Stimulated activated CD8-positive, alpha-beta memory T cell treated with anti-CD3 and anti-CD28 coated beads, Interleukin-12 subunit alpha, Interleukin-12 subunit beta, amount 100 ng/mL, for 4 hours (primary cell): ENCODE data around the gene NAA50.

Source experiments
- DNase-seq: peaks from one replicate; pipeline ENCODE4 v3.0.0-alpha.2; 2020; ENCODE audit warnings: low read depth

The NAA50 gene

DNA sequence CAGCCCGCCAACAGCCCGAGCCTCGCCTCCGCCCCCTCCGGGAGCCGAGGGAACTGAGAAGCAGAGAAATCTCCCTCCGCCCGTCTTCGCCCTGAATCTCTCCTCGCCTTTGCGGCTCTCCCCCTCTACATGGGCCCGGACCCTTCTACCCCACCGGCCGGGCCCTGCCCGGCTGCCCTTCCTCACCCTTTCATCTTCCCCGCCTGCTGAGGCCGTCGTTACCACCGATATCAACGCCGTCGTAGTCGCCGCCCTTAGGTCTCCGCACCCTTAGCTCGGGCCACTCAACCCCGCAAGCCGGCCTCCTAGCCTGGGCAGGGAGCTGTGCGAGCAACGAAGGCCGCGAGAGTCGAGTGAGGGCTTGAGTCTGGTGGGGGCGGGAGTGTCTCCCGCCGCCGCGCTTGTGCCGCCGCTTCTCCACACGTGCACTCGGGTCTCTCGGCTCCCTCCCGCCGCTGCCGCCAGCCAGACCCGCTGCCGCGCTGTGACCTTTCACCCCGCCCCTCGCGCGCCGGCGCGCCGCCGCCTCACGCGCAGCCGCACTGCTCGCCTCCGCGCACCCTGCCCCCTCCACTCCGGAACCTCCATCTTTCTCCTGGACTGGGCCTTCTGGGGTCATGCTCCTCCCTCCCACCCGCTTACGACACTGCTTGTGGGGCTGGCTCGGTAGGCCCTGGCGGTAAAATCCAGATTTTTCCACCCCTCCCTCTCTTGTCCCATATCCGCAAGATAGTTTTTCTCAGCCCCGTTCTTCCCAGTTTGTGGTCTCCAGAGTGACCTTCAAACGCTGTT, at the start of gene NAA50:
NAA50 (minus strand) TSS at position 494 of the 792 bp plus-strand sequence; CDS start at position 194, 300 bp downstream.
- DNase-seq, result peak; percentile 93

DNA sequence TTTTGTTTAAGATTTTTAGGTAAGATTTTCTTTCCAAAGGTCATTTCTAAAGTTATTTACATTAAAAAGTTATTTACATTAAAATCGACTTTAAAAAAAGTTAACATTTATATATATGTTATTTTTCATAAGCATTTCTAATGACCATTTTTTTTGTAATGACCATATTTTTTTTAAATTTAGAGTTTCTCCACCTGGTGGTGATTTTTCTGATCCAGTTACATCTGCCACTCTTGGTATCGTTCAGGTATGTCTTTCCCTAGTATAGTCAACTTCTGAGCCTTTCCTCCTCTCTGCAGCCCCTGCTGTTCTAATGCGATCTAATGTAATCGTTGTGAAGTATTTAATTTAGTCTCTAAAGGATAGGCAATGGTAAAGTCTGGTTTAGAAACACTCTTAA, 49.6 kb upstream of the NAA50 start:
- DNase-seq, result no peak

DNA sequence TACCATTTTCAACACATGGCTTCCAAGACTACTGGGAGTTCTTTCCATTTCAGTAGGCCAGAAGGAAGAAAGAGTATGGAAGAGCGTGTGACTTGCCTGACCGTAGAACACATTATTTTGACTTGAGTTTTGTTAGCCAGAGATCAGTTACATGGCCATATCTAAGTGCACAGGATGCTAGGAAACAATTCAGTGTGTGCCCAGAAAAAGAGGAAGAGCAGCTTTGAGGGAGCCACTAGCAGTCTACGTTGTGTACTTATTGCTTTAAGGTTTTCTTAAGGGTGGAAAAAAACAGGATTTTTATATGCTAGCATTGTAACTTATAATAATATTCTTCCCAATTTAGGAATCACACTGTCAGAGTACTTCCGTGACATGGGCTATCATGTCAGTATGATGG, 48.5 kb upstream of the NAA50 start:
- DNase-seq, result no peak

DNA sequence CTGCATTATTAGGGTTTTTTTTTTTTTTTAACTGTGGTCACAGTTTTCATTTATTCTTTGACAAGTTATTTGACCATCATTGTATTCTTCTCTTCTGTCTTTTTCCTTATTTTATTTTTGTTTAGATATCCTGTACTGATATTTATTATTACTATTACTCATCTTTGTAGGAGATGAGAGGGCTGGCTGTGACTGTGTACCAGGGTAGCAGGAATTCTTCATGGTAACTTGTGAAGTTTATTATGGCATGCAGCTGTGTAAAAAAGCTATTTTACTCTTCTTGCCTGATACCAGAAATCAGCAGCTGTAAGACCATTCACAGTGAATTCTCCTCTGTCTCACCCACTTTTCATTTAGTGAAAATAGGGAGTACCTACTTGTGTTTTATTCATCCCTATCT, 45.3 kb upstream of the NAA50 start:
- DNase-seq, result no peak

DNA sequence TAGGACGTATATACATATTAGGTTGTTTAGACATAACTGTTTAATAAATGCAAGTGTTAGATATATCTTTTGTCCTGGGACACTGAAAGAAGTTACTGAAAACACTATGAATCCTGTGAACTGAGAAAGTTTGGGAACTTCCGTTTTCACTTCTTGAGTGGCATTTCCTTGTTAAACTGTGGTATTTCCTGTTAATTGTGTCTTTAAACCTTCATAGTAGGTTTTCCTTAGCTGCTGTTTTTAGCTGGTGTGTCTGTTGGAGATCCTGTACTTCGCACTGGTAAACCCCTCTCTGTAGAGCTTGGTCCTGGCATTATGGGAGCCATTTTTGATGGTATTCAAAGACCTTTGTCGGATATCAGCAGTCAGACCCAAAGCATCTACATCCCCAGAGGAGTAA, 37.9 kb upstream of the NAA50 start:
- DNase-seq, result no peak

DNA sequence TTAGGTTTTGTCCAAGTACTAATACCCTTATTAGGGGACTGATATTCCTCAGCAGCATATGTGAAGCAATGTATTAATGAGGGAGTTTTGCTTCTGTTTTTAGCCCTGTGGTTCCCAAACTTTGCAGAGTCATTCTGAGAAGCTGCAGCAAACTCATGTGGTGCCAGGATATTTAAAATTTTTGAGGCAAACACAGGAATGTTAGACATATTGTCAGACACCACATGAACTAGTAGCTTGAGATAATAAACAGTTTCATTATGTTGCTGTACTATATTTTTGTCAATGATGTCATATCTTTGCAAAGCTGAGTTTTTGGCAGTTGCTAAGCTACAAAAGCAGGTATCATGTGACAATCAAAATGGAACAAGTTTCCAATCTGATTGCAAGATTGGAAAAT, 37.4 kb upstream of the NAA50 start:
- no peak for DNase-seq

DNA sequence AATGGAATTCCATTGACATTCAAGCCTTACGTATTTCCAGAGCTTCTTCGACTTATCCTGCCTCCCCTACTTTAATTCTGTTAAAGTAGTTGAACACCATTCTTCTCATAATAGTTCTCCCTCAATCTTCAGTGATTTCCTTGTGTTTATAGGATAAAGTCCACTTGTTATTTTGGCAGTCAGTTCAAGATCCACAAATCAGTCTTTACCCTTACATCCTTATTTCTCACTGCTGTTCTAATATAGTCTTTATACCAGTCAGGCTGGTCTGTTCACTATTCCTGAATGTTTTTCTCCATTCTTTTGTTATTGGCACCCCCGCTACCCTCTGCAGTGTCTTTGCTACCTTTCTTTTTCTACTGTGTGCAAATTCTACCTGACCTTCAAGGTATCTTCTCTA, 30.5 kb upstream of the NAA50 start:
- no peak for DNase-seq

DNA sequence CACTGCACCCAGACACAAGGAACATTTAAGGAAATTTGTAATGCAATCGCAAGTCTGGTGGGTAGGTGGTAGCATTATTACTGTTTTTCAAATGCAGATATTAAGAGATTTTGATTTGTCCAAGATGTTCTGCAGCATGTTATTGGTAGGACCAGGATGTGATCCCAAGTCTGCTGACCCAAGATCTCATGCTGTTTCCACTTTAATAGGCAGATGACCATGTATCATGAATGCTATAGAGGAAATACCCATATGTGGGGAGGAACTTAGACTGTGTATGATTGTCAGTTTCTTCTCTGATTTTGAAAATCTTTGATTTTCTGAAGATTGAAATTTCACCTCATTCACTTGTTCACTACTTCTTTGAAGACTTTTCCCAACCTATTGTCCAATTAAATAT, 29.5 kb upstream of the NAA50 start:
- DNase-seq, result no peak

DNA sequence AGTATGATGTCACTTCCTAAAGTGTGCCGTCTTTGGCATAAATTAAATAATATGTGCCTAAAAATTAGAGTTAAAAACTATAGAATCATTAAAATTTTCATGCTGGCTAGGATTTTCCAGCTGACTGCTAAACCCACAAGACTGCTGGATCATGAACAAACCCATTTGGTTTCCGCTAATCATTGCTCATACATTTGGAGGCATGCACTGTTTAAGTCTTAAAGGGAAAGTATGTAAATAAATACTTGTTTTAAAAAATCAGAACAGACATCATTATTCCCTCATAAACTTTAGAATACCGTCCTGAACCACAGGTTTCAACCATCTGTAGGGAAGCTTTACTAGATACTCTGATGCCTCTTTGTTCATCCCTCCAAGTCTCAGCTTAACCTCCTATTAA, 27.3 kb upstream of the NAA50 start:
- no peak for DNase-seq

DNA sequence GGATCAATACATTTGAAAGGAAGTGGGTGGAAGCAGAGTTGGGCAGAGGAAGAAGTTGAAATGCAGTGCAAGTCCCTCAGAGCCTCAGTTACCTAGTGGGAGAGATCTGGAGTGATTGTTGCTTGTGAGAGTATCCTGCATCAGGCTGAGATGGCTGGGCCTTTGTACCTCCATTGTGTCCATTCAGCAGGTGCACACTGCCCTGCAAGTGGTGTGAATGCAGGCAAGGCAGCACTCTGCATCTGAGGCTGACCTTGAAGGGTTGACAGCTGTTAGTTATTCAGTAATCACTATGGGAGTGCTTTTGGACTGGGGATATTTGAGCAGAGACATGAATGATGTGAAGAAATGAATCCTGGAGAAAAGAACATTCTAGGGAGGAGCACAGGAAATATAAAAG, 25.9 kb upstream of the NAA50 start:
- DNase-seq, result no peak

DNA sequence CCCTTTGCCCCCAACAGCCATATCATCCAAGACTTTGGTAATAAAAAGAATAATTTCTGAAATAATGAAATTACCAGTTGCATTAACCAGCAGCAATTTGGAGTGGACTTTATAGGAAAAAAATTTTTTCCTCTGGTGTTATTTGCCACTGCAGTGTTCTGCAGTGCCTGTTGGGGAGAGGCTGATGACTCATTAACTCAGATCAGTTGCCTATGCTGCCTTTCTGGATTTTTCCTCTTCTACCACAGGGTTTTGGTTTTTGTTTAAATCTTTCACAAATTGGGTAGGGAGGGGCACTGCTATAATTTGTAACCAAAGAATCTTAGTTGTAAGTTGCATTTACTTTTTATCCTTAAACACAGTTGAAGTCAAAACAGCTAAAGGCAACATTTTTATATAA, 23.5 kb upstream of the NAA50 start:
- DNase-seq, result no peak

DNA sequence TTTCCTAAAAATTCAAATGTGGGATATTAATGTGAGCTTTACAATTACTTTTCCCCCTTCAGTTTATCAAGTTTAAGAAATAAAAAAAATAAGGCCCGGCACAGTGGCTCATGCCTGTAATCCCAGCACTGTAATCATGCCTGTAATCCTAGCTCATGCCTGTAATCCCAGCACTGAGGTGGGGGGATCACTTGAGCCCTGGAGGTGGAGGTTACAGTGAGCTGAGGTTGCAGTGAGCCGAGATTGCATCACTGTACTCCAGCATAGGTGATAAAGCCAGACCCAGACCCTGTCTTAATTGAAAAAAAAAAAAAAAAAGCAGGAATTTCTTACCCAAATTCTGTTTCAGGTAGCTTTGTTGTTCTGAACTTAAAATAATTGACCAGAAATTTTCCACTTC, 18.6 kb upstream of the NAA50 start:
- DNase-seq, result no peak

DNA sequence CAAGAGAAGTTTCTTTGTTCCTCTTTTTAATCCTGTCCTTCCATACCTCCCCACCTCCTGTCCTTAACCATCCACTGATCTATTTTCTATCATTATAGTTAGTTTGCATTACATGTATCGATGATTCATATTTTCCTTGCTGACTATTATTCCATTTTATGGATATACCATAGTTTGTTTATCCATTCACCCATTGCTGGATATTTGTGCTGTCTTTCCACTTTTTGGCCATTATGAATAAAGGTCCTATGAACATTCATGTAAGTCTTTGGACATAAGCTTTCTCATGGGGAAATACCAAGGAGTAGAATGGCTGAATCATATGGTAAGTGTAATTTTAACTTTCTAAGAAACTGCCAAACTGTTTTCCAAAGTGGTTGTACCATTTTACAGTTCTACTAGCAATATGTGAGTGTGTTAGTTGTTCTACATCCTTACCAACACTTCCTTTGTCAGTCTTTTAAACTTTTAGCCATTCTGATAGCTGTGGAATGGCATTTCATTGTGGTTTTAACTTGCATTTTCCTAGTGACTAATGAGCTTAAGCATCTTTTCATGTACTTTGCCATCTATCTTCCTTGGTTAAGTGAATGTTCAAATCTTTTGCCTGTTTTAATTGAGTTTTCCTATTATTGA, 12.5 kb upstream of the NAA50 start:
- no peak for DNase-seq

DNA sequence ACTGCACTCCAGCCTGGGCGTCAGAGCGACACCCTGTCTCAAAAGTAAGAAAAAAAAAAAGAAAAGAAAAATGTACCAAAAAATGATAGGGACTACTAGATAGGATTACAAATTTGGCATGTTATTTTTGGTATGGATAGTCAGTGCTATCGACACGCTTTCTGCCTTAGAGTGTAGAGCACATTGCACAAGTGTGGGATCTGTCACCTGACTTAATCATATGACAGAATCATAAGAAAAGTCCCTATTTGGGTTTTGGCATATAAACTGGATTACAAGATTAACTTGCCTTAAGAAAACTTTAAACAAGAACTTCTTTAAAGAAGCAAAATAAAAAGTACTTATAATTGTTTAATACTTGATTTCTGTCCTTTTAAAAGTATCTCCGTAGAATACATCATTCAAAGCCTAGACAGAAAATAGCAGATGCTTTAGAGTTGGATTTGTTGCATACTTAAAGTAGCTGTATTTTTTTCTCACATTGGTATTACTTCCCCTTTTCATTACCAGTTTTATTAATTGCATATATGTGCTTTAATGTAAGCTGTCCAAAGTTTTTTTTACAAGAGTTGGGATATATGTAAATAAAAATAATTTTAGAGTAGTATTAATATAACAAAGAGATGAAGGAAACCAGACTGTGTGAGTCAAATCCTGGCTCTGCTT, 8.6 kb upstream of the NAA50 start:
- DNase-seq, result no peak

DNA sequence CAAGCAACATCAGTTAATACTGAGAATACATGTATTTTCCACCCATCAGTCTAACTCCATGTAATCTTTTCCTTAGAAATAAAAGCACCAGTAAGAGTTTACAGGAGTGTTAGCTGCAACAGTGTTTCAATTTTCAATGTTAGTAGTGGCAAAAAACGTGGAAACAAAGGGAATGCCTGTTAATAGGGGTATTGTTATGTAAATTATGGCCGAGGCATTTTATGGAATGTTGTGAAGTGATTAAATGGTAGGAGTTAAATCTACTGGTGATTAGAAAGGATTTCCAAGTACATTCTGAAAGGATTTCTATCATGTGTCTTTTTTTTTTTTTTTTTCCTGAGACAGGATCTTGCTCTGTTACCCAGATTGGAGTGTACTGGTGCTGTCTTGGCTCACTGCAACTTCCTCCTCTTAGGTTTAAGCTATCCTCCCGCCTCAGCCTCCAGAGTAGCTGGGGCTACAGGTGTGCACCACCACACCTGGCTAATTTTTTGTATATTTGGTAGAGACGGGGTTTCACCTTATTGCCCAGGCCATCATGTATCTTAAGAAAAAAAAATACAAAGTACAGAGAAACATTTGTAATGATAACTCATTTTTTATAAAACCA, 7.4 kb upstream of the NAA50 start:
- no peak for DNase-seq

DNA sequence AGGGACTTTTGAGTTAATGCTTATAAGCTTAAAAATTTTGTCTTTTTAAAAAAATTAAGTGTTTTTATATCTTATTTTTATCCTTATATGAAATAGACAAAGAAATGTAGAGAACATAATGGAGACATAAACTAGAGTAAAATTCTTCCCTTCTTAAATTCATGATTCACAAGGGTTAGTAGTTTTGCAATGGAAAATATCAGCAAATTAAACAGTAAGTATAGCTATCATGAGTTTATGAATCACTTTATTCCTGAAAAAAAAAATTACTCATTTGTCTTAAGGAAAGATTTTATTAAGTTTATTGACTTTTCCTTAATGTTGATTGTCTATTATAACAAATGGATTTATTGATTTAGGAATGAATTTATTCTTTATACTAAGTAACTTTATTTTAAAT, 5.1 kb upstream of the NAA50 start:
- no peak for DNase-seq

DNA sequence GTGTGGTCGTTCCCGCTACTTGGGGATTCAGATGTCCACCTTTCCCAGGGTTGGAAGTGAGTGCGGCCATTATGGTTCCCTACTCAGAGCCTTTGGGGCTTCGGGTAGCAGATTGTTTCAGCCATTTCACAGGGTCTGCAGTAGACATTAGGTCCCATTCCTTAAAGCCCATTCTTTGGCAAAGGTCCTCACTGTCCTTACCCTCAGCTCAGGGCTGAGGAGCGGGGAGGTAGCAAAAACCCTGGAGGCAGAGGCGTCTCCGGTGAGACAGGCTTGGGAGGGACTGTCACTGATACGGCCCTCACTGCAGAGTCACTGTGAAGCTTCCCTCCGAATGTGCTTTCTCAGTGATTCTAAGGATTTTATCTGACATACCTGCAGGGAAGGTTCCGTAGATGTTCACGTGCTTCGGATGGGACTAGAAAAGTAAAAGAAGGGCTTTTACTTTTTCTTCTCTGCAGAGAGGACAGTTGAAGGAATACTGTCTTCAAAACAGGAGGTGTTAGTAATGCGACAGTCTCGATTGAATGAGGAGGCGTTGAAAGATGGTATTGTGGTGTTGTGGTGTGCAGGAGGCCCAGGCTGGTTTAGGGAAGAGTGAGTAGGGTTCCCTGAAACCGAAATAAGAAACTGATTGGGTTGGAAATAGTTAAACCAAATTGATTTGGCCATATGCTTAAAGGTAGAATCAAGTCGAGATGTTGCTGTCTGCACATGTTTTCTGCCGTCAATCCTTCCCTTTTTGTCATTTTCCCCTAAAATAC, 1.4 kb upstream of the NAA50 start:
- DNase-seq, result no peak

DNA sequence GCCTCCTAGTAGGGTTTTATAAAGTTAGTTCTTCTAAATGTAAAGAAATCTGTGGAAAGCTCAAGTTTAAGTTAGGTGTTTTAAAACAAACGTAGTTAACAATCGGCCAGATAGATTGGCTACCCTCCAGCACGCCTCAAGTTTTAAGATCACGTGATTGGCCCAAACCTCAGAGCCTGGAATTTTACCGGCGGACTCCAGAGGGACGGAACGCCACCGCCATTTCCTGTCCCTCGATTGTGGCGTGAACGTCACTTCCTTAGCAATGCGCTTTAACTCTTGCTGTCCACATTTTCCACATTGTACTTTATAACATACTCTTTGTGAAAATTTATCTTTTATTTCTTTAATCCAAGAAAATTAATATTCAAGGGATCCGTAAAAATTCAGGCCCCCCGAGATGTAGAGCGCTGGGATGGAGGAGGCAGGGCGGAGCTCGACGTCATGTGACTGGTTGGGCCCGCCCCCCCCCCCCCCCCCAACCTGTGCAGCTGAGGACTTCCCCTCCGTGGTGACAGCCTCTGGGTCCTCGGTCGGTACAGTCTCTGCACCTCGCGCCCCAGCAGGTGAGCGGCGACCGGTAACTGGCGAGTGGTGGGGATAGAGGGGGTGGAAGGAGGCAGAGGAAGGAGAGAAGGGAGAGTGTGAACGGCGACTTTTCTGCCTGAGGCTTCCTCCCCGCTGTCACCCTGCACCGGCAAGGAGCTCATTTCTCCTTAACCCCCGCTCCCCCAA, 666 bp upstream of the NAA50 start, which contains the start of gene ATP6V1A:
ATP6V1A (plus strand) TSS at position 488 of the 735 bp plus-strand sequence. CDS start 31,719 bp downstream, outside the sequence.
- DNase-seq, result peak; percentile 65

DNA sequence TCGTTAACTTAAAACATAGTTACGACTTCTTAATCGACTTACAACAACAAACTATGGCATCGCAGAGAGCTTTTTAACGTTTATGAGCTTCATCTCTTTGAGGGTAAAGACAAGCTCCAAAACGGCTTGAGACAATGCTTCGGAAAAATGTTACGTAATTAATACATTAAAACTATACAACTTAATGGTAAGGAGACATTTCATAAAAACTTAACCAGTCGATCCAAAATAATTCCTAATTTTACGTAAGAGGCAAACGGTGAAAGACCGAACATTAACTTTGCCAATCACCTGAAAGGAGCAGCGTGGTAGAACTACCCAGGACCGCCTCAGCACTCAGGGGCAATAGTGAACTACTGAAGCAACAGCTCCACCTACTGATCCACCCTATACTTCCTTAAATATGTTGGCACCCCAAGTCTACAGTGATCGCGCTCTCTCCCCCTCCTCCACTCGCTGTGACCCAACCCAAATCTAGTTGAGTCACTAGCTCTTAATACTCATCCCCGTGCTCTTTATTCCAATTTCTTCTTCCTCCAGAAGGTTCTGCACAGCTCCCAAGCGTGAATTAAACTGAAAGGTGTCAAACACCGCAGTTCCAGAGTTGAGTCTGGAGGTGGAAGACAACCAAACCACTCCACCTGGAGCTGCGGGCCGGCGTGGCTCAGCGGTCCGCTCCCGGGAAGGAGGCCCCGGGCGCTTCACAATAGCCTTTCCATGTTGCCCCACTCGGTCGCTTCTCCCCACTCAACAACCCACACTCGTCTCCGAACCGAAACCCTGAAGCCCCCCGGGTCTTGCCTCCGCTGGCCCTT, 901 bp downstream of the NAA50 start:
- peak; percentile 62 for DNase-seq

DNA sequence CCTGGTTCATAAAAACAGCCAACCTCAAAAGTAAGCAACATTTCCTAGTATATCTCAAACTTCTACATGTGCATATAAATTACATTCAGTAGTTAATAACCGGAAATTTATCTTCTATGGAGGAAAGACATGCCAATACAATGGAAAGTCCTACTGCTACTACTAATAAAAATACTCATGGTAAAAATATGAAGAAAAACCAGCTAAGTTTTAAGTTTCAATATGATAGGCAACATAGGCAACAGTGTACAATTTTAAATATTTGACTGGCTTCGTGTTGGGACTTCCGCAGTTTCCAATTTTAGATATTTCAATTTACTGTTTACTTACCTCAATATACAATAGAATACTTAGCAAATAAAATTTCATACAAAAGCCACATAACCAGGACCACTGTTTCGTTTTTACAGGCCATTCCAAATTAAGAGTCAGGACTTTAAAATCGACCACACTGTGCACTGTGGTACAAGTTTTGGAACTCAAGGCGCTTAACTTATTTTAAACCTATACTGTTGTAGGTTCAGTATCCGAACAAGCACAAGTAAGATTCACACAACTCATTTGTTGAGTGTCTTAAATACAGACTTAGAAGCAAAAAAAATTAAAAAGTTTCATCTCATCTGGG, 2.9 kb downstream of the NAA50 start:
- no peak for DNase-seq
